Activated gamma-delta T cell treated with anti-CD3 and anti-CD28 coated beads, Interleukin-2, amount 50 U/mL, for 16 hours (primary cell): Measurements from ENCODE around the gene ESRRB.

Source experiments
- DNase-seq: peaks from one replicate; pipeline ENCODE4 v3.0.0-alpha.2; 2020; ENCODE audit warnings: low read depth

Gene ESRRB

GRCh38 chr14:76541594-76542219 lies 165.8 kb downstream of the ESRRB start:
- no peak for DNase-seq

GRCh38 chr14:76546426-76547221 lies 170.7 kb downstream of the ESRRB start:
- DNase-seq = no peak

- no peak for DNase-seq
Observed at GRCh38 chr14:76547831-76548230, 171.9 kb downstream of the ESRRB start.

GRCh38 chr14:76550534-76550933 lies 174.6 kb downstream of the ESRRB start:
- DNase-seq = no peak

GRCh38 chr14:76551116-76551515 lies 175.2 kb downstream of the ESRRB start:
- DNase-seq = no peak
